GM12892 (cell line): Measurements from ENCODE around the gene ARHGAP21.

Experiments used
- POLR2A ChIP-seq: IDR thresholded peaks from 2 replicates; pipeline ENCODE4 v1.6.1; 2011; ENCODE audit warnings: low read depth, low read length, control low read depth
- POLR2AphosphoS5 ChIP-seq: IDR thresholded peaks from 2 replicates; pipeline ENCODE4 v1.6.1; 2011; ENCODE audit warnings: low read depth, low read length, control low read depth

DNA sequence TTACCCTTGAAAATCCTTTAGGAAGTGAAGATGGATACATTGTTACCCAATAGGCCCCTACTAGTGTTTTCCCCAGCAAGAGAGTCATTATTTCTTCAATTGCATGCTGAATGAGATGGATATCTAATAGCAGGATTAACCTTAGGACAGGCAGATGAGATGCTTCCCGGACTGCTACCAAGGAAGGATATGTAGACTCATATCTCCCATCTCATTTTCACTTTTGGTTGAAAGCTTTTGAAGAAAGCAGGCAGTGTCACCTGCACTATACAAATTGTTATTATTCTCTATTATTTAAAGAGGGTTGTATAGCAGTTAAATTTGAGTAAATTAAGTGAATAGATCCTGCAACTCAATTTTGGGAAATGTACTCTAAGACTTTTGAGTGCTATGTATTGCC lies 17.0 kb upstream of the ARHGAP21 start:
- TF ChIP-seq POLR2A (no peak), POLR2AphosphoS5 (no peak)
